WTC11 (cell line): ENCODE measurements around the gene CHN1. TPM values are rescaled to one million over a fixed set of nuclear protein-coding genes. Genes with fewer than 3 reads are reported as not detected.

ENCODE experiments used
- ATAC-seq: fragments of 200-7000 bp; cut with Tn5 transposase; 2 replicates; pipeline ENCODE4 v1.10.0; 2021; ENCODE audit warnings: mild to moderate bottlenecking, moderate library complexity
- CTCF ChIA-PET: fragments of 300-600 bp; sonication (Branson Sonifier 250); formaldehyde crosslinking; loops from one replicate; lab custom pipeline; 2021; ENCODE audit warnings: antibody characterized with exemption; lab: Charles Lee
- POLR2A ChIA-PET: fragments of 350-600 bp; sonication (Branson Sonifier 250); formaldehyde crosslinking; loops from one replicate; lab custom pipeline; 2021; ENCODE audit warnings: antibody characterized with exemption; lab: Charles Lee
- DNase-seq: peaks from one replicate; pipeline ENCODE4 v3.0.0; 2021; ENCODE audit warnings: low spot score
- H3K27ac Mint-ChIP-seq: 2 replicates; pipeline ENCODE4 v1.8.0; 2021; ENCODE audit warnings: mixed read lengths
- H3K27me3 Mint-ChIP-seq: 2 replicates; pipeline ENCODE4 v1.8.0; 2021; ENCODE audit warnings: low read depth, mild to moderate bottlenecking, moderate library complexity, mixed read lengths
- H3K36me3 Mint-ChIP-seq: 2 replicates; pipeline ENCODE4 v1.8.0; 2021; ENCODE audit warnings: mixed read lengths
- H3K4me1 Mint-ChIP-seq: 2 replicates; pipeline ENCODE4 v1.8.0; 2022; ENCODE audit warnings: mixed read lengths
- H3K4me3 Mint-ChIP-seq: 2 replicates; pipeline ENCODE4 v1.8.0; 2021; ENCODE audit warnings: mild to moderate bottlenecking, moderate library complexity, mixed read lengths
- H3K9me3 Mint-ChIP-seq: 2 replicates; pipeline ENCODE4 v1.8.0; 2021; ENCODE audit warnings: mixed read lengths
- E2F5 ChIP-seq: sonication (generic); formaldehyde crosslinking; IDR thresholded peaks from 2 replicates; pipeline ENCODE4 v1.8.1; 2022; ENCODE audit warnings: mild to moderate bottlenecking, moderate library complexity, missing genetic modification reagents
- ERG ChIP-seq: fragments of 250-450 bp; sonication (Bioruptor Pico); IDR thresholded peaks from 2 replicates; pipeline ENCODE4 v1.8.0; 2021; ENCODE audit warnings: mild to moderate bottlenecking
- FOXJ3 ChIP-seq: sonication (generic); formaldehyde crosslinking; IDR thresholded peaks from 2 replicates; pipeline ENCODE4 v1.9.0; 2021; ENCODE audit warnings: missing genetic modification reagents, mild to moderate bottlenecking, borderline replicate concordance
- JAZF1 ChIP-seq: fragments of 250-450 bp; sonication (Bioruptor Pico); IDR thresholded peaks from 2 replicates; pipeline ENCODE4 v1.9.0; 2021; ENCODE audit warnings: moderate library complexity, mild to moderate bottlenecking, inconsistent platforms
- NR1H2 ChIP-seq: sonication (generic); formaldehyde crosslinking; IDR thresholded peaks from 2 replicates; pipeline ENCODE4 v1.9.0; 2021; ENCODE audit warnings: mild to moderate bottlenecking, moderate library complexity, missing genetic modification reagents
- PREB ChIP-seq: sonication (generic); formaldehyde crosslinking; IDR thresholded peaks from 2 replicates; pipeline ENCODE4 v1.8.1; 2022; ENCODE audit warnings: mild to moderate bottlenecking, missing genetic modification reagents, moderate library complexity, borderline replicate concordance
- SMAD3 ChIP-seq: sonication (generic); formaldehyde crosslinking; IDR thresholded peaks from 2 replicates; pipeline ENCODE4 v1.8.0; 2022; ENCODE audit warnings: missing genetic modification reagents, mild to moderate bottlenecking, borderline replicate concordance
- STAT6 ChIP-seq: sonication (generic); formaldehyde crosslinking; conservative IDR thresholded peaks from 2 replicates; pipeline ENCODE4 v1.8.1; 2023; ENCODE audit warnings: mild to moderate bottlenecking, low read depth, missing genetic modification reagents, moderate library complexity
- TEAD1 ChIP-seq: sonication (generic); formaldehyde crosslinking; IDR thresholded peaks from 2 replicates; pipeline ENCODE4 v1.8.0; 2022; ENCODE audit warnings: mild to moderate bottlenecking, missing genetic modification reagents
- ZBTB43 ChIP-seq: sonication (generic); formaldehyde crosslinking; IDR thresholded peaks from 2 replicates; pipeline ENCODE4 v1.8.1; 2023; ENCODE audit warnings: mild to moderate bottlenecking, missing genetic modification reagents
- ZMAT4 ChIP-seq: fragments of 250-450 bp; sonication (Bioruptor Pico); IDR thresholded peaks from 2 replicates; pipeline ENCODE4 v1.9.0; 2021; ENCODE audit warnings: mild to moderate bottlenecking
- ZNF232 ChIP-seq: sonication (generic); formaldehyde crosslinking; IDR thresholded peaks from 2 replicates; pipeline ENCODE4 v1.8.0; 2022; ENCODE audit warnings: mild to moderate bottlenecking, missing genetic modification reagents
- ZNF396 ChIP-seq: fragments of 250-450 bp; sonication (Bioruptor Pico); IDR thresholded peaks from 2 replicates; pipeline ENCODE4 v1.8.0; 2021; ENCODE audit warnings: mild to moderate bottlenecking, moderate library complexity, borderline replicate concordance
- total RNA-seq: library from RNA; stranded (reverse); gene quantifications from 3 replicates; pipeline ENCODE4 v1.2.3, GENCODE V29; 2021
- TF ChIP-seq, protein P1 (sequence below): sonication (generic); formaldehyde crosslinking; IDR thresholded peaks from 2 replicates; pipeline ENCODE4 v1.8.0; 2022; ENCODE audit warnings: mild to moderate bottlenecking, missing genetic modification reagents

The CHN1 gene
- total RNA-seq, 1 experiment from 2014 or later = 30.0 TPM

DNA sequence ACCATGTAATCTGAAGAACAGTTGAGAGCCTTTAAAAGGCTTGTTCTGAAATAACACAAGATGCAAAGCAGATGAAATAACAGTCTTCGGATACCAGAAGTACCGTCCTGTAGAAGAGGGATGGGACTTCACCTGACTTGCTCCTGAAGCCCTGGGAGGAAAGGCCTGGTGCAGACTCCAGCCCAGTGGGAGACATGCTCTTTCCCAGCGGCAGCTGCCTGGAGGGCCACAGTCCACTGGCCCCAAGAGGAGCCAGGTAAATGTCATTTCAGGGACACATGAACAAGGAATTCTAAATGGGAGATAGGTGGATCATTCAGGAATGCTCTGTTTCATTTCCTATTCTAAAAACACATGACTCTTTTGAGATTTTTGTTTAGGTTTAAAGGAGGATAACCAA, 22.6 kb upstream of the CHN1 start:
- H3K27ac Mint-ChIP-seq = no peak overlapping the region
- peaks cover 10% of the 10 kb centered on the region for H3K9me3 Mint-ChIP-seq
- no peak overlapping the region for H3K4me3 Mint-ChIP-seq
- TF ChIP-seq E2F5 (no peak), JAZF1 (CRISPR knock-in tag) (no peak), ZMAT4 (CRISPR knock-in tag) (no peak), ZBTB43 (CRISPR knock-in tag) (no peak), TEAD1 (CRISPR knock-in tag) (no peak), FOXJ3 (no peak), SMAD3 (CRISPR knock-in tag) (no peak), ZNF232 (CRISPR knock-in tag) (no peak), STAT6 (CRISPR knock-in tag) (no peak)
- POLR2A ChIA-PET = no interaction called here
- DNase-seq = no peak
- 0 out of 2 replicates have a peak, but pooled peaks cover 2% of the 10 kb centered on the region for H3K36me3 Mint-ChIP-seq
- no peaks in the 10 kb centered on the region for H3K27me3 Mint-ChIP-seq
- CTCF ChIA-PET = interaction anchor here (1.1 kb wide), 1 partner anchor 176 kb away, joined by 3 read pairs; no protein-coding TSS in a partner anchor
- peaks cover 15% of the 10 kb centered on the region for H3K4me1 Mint-ChIP-seq
- no peak for ATAC-seq

- TF ChIP-seq ZNF232 (CRISPR knock-in tag) (no peak), NR1H2 (CRISPR knock-in tag) (no peak), PREB (CRISPR knock-in tag) (no peak), ERG (CRISPR knock-in tag) (no peak), ZNF396 (CRISPR knock-in tag) (no peak)
- TF ChIP-seq, protein P1, sequence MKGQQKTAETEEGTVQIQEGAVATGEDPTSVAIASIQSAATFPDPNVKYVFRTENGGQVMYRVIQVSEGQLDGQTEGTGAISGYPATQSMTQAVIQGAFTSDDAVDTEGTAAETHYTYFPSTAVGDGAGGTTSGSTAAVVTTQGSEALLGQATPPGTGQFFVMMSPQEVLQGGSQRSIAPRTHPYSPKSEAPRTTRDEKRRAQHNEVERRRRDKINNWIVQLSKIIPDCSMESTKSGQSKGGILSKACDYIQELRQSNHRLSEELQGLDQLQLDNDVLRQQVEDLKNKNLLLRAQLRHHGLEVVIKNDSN (CRISPR knock-in tag) = no peak
- TF ChIP-seq, all 79 proteins: peak for 0
- no peak overlapping the region for H3K27ac Mint-ChIP-seq
- no peaks in the 10 kb centered on the region for H3K27me3 Mint-ChIP-seq
- H3K4me3 Mint-ChIP-seq = no peak overlapping the region
- POLR2A ChIA-PET = no interaction called here
- CTCF ChIA-PET = interaction anchor here (0.6 to 1.1 kb wide), 2 partner anchors 11 to 327 kb away, joined by 3 to 4 read pairs; no protein-coding TSS in a partner anchor
- ATAC-seq (no peak), DNase-seq (no peak)
- peaks cover 16% of the 10 kb centered on the region for H3K4me1 Mint-ChIP-seq
- 0 out of 2 replicates have a peak, but pooled peaks cover 2% of the 10 kb centered on the region for H3K36me3 Mint-ChIP-seq
- H3K9me3 Mint-ChIP-seq = peaks cover 10% of the 10 kb centered on the region
Measured at GRCh38 chr2:175026385-175026784, 21.2 kb upstream of the CHN1 start.
